SK-N-SH treated with all-trans-retinoic acid at 6 μM for 48 hours (cell line): ENCODE results near the gene GPR68.
"Not testable (repeated sequence)": the region's sequence is repeated elsewhere in the genome, so short reads cannot be mapped to it uniquely, and the experiment has no call there.

Experiments used
- ATAC-seq: fragments of 200-7000 bp; cut with Tn5 transposase; 3 replicates; pipeline ENCODE4 v1.9.1; 2020; ENCODE audit warnings: mild to moderate bottlenecking, moderate library complexity
- ARNTL ChIP-seq: fragments of 450-650 bp; formaldehyde crosslinking; IDR thresholded peaks from 2 replicates; pipeline ENCODE4 v1.5.0; 2020; ENCODE audit warnings: low read depth, mild to moderate bottlenecking, moderate library complexity, borderline replicate concordance
- BACH2 ChIP-seq: fragments of 250-450 bp; sonication (Bioruptor Pico); IDR thresholded peaks from 2 replicates; pipeline ENCODE4 v1.9.0; 2021; ENCODE audit warnings: mild to moderate bottlenecking, borderline replicate concordance
- CREB5 ChIP-seq: fragments of 250-450 bp; sonication (Bioruptor Pico); IDR thresholded peaks from 2 replicates; pipeline ENCODE4 v1.5.1; 2020; ENCODE audit warnings: low read depth, mild to moderate bottlenecking, moderate library complexity
- CSDC2 ChIP-seq: fragments of 250-450 bp; sonication (Bioruptor Pico); IDR thresholded peaks from 2 replicates; pipeline ENCODE4 v1.5.0; 2020; ENCODE audit warnings: mild to moderate bottlenecking, moderate library complexity
- CSRNP3 ChIP-seq: fragments of 250-450 bp; sonication (Bioruptor Pico); IDR thresholded peaks from 2 replicates; pipeline ENCODE4 v1.5.1; 2021; ENCODE audit warnings: mild to moderate bottlenecking, moderate library complexity
- ESRRG ChIP-seq: fragments of 250-450 bp; sonication (Bioruptor Pico); IDR thresholded peaks from 2 replicates; pipeline ENCODE4 v1.6.1; 2021; ENCODE audit warnings: mild to moderate bottlenecking
- GLIS3 ChIP-seq: fragments of 250-450 bp; sonication (Bioruptor Pico); IDR thresholded peaks from 2 replicates; pipeline ENCODE4 v1.5.0; 2020; ENCODE audit warnings: mild to moderate bottlenecking, moderate library complexity
- ISL1 ChIP-seq: fragments of 250-450 bp; sonication (Bioruptor Pico); IDR thresholded peaks from 2 replicates; pipeline ENCODE4 v2.1.2; 2022; ENCODE audit warnings: mild to moderate bottlenecking, moderate library complexity
- PPARA ChIP-seq: fragments of 250-450 bp; sonication (Bioruptor Pico); IDR thresholded peaks from 2 replicates; pipeline ENCODE4 v1.5.0; 2020; ENCODE audit warnings: mild to moderate bottlenecking, borderline replicate concordance
- RARB ChIP-seq: fragments of 250-450 bp; sonication (Bioruptor Pico); IDR thresholded peaks from 2 replicates; pipeline ENCODE4 v1.8.0; 2021; ENCODE audit warnings: mild to moderate bottlenecking, moderate library complexity
- SNAI2 ChIP-seq: fragments of 250-450 bp; sonication (Bioruptor Pico); IDR thresholded peaks from 2 replicates; pipeline ENCODE4 v1.5.0; 2020; ENCODE audit warnings: mild to moderate bottlenecking, moderate library complexity
- TCF4 ChIP-seq: fragments of 250-450 bp; sonication (Bioruptor Pico); IDR thresholded peaks from 2 replicates; pipeline ENCODE4 v1.8.0; 2021; ENCODE audit warnings: mild to moderate bottlenecking, moderate library complexity, borderline replicate concordance
- TOX ChIP-seq: fragments of 250-450 bp; sonication (Bioruptor Pico); IDR thresholded peaks from 2 replicates; pipeline ENCODE4 v1.8.0; 2021; ENCODE audit warnings: mild to moderate bottlenecking, moderate library complexity, borderline replicate concordance
- ZFP3 ChIP-seq: fragments of 250-450 bp; sonication (Bioruptor Pico); IDR thresholded peaks from 2 replicates; pipeline ENCODE4 v1.5.0; 2020; ENCODE audit warnings: mild to moderate bottlenecking, moderate library complexity
- ZNF565 ChIP-seq: fragments of 450-650 bp; formaldehyde crosslinking; conservative IDR thresholded peaks from 2 replicates; pipeline ENCODE4 v1.5.0; 2020; ENCODE audit warnings: low read depth, mild to moderate bottlenecking, moderate library complexity
- ZNF70 ChIP-seq: fragments of 450-650 bp; formaldehyde crosslinking; IDR thresholded peaks from 2 replicates; pipeline ENCODE4 v1.5.0; 2020; ENCODE audit warnings: mild to moderate bottlenecking, moderate library complexity
- ZNF8 ChIP-seq: fragments of 450-650 bp; formaldehyde crosslinking; IDR thresholded peaks from 2 replicates; pipeline ENCODE4 v1.5.0; 2020; ENCODE audit warnings: mild to moderate bottlenecking, moderate library complexity
- TF ChIP-seq, protein P1 (sequence below): fragments of 250-450 bp; sonication (Bioruptor Pico); IDR thresholded peaks from 2 replicates; pipeline ENCODE4 v1.8.0; 2020; ENCODE audit warnings: mild to moderate bottlenecking, moderate library complexity, borderline replicate concordance
- TF ChIP-seq, protein P2 (sequence below): fragments of 250-450 bp; sonication (Bioruptor Pico); IDR thresholded peaks from 2 replicates; pipeline ENCODE4 v1.5.0; 2020; ENCODE audit warnings: mild to moderate bottlenecking, moderate library complexity

Gene GPR68

GRCh38 chr14:91228112-91229004 lies 16.1 kb downstream of the GPR68 start:
- ATAC-seq, result peak; percentile 57
- TF ChIP-seq GLIS3 (CRISPR knock-in tag) (no peak), ZFP3 (CRISPR knock-in tag) (no peak), ZNF565 (CRISPR knock-in tag) (no peak), ZNF70 (no peak), CREB5 (CRISPR knock-in tag) (no peak), TCF4 (no peak), ISL1 (CRISPR knock-in tag) (no peak), PPARA (CRISPR knock-in tag) (no peak), ZNF8 (CRISPR knock-in tag) (no peak), TOX (CRISPR knock-in tag) (no peak), CSRNP3 (CRISPR knock-in tag) (no peak), ESRRG (CRISPR knock-in tag) (no peak), BACH2 (no peak)
- TF ChIP-seq, protein P1, sequence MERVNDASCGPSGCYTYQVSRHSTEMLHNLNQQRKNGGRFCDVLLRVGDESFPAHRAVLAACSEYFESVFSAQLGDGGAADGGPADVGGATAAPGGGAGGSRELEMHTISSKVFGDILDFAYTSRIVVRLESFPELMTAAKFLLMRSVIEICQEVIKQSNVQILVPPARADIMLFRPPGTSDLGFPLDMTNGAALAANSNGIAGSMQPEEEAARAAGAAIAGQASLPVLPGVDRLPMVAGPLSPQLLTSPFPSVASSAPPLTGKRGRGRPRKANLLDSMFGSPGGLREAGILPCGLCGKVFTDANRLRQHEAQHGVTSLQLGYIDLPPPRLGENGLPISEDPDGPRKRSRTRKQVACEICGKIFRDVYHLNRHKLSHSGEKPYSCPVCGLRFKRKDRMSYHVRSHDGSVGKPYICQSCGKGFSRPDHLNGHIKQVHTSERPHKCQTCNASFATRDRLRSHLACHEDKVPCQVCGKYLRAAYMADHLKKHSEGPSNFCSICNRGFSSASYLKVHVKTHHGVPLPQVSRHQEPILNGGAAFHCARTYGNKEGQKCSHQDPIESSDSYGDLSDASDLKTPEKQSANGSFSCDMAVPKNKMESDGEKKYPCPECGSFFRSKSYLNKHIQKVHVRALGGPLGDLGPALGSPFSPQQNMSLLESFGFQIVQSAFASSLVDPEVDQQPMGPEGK (CRISPR knock-in tag), result no peak

DNA sequence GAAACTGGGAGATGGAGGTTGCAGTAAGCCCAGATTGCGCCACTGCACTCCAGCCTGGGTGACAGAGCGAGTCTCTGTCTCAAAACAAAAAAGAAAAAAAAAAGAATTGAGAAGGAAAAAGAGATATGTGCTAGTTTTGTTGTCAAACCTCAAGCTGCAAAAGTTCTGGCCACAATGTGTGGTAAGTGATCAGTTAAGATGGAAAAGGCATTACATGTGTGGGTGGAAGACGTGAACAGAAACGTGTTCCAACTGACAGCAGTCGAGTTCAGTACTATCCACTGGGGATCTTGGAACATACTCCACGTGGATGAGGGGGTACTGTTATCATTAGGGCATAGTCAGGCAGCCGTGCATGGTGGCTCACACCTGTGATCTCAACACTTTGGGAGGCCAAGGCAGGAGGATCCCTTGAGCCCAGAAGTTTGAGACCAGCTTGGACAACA lies 17.3 kb downstream of the GPR68 start:
- ATAC-seq, result no peak

DNA sequence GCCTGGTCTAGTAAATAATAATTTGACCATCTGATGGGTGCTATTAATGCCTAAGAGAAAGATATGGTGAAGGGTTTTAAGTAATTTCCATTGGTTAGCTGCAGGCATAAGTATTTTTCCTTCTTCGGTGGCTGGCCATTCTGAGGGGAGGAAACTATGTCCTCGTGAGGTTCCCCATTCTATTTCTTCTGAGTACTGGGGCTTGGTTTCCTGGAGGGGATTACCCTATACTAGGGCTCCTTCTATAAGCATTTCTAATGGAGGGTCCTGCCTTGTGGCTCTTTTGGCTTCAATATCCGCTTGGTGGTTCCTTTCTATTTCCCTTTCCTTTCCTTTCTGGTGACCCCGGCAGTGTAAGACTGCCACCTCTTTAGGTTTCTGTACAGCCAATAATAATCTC lies 18.1 kb downstream of the GPR68 start:
- not testable (repeated sequence) for ATAC-seq

More for the DNA sequence above, 17.3 kb downstream of the GPR68 start:
- TF ChIP-seq CREB5 (CRISPR knock-in tag) (no peak), GLIS3 (CRISPR knock-in tag) (no peak), ZFP3 (CRISPR knock-in tag) (no peak), RARB (no peak), ESRRG (CRISPR knock-in tag) (no peak), TOX (CRISPR knock-in tag) (no peak), SNAI2 (CRISPR knock-in tag) (no peak), ZNF8 (CRISPR knock-in tag) (no peak), PPARA (CRISPR knock-in tag) (no peak), ARNTL (no peak), ISL1 (CRISPR knock-in tag) (no peak), CSDC2 (CRISPR knock-in tag) (no peak)
- TF ChIP-seq, protein P2, sequence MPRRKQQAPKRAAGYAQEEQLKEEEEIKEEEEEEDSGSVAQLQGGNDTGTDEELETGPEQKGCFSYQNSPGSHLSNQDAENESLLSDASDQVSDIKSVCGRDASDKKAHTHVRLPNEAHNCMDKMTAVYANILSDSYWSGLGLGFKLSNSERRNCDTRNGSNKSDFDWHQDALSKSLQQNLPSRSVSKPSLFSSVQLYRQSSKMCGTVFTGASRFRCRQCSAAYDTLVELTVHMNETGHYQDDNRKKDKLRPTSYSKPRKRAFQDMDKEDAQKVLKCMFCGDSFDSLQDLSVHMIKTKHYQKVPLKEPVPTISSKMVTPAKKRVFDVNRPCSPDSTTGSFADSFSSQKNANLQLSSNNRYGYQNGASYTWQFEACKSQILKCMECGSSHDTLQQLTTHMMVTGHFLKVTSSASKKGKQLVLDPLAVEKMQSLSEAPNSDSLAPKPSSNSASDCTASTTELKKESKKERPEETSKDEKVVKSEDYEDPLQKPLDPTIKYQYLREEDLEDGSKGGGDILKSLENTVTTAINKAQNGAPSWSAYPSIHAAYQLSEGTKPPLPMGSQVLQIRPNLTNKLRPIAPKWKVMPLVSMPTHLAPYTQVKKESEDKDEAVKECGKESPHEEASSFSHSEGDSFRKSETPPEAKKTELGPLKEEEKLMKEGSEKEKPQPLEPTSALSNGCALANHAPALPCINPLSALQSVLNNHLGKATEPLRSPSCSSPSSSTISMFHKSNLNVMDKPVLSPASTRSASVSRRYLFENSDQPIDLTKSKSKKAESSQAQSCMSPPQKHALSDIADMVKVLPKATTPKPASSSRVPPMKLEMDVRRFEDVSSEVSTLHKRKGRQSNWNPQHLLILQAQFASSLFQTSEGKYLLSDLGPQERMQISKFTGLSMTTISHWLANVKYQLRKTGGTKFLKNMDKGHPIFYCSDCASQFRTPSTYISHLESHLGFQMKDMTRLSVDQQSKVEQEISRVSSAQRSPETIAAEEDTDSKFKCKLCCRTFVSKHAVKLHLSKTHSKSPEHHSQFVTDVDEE (CRISPR knock-in tag), result no peak
